GM23338 (cell line): ENCODE measurements around the gene RBM19. TPM values are rescaled to one million over a fixed set of nuclear protein-coding genes. Genes with fewer than 3 reads are reported as not detected.

Experiments
- ATAC-seq: fragments of 200-7000 bp; cut with Tn5 transposase; 3 replicates; pipeline ENCODE4 v1.9.1; 2020
- DNase-seq: peaks from one replicate; pipeline ENCODE4 v3.0.0-alpha.2; 2015; ENCODE audit warnings: low spot score
- H2AFZ ChIP-seq: fragments of 200-600 bp; sonication (generic); 2 replicates; pipeline ENCODE4 v1.8.0; 2016; ENCODE audit warnings: antibody characterized with exemption, mild to moderate bottlenecking, moderate library complexity
- H3F3A ChIP-seq: fragments of 200-600 bp; sonication (generic); replicated peaks from 2 replicates; pipeline ENCODE4 v1.8.0; 2017; ENCODE audit warnings: antibody characterized with exemption, mixed run types, low read depth
- H3K27ac ChIP-seq: fragments of 200-600 bp; sonication (generic); 2 replicates; pipeline ENCODE4 v1.6.1; 2016; ENCODE audit warnings: low read depth
- H3K27me3 ChIP-seq: fragments of 200-600 bp; sonication (generic); 2 replicates; pipeline ENCODE4 v1.8.0; 2016; ENCODE audit warnings: mild to moderate bottlenecking, mixed run types, moderate library complexity; ENCODE audit not compliant: insufficient read depth
- H3K36me3 ChIP-seq: fragments of 200-600 bp; sonication (generic); 2 replicates; pipeline ENCODE4 v1.8.0; 2016; ENCODE audit warnings: mild to moderate bottlenecking; ENCODE audit not compliant: insufficient read depth
- H3K4me1 ChIP-seq: fragments of 200-600 bp; sonication (generic); 2 replicates; pipeline ENCODE4 v1.8.0; 2016; ENCODE audit warnings: mild to moderate bottlenecking, moderate library complexity; ENCODE audit not compliant: insufficient read depth
- H3K4me2 ChIP-seq: fragments of 200-600 bp; sonication (generic); 2 replicates; pipeline ENCODE4 v1.7.1; 2017; ENCODE audit warnings: mixed run types
- H3K4me3 ChIP-seq: fragments of 200-600 bp; sonication (generic); 2 replicates; pipeline ENCODE4 v1.6.1; 2016; ENCODE audit warnings: mixed run types
- H3K79me2 ChIP-seq: fragments of 200-600 bp; sonication (generic); replicated peaks from 2 replicates; pipeline ENCODE4 v1.8.0; 2017; ENCODE audit warnings: mild to moderate bottlenecking; ENCODE audit not compliant: insufficient read depth
- H3K9me2 ChIP-seq: fragments of 200-600 bp; sonication (generic); 2 replicates; pipeline ENCODE4 v1.8.0; 2017; ENCODE audit not compliant: insufficient read depth
- H4K20me1 ChIP-seq: fragments of 200-600 bp; sonication (generic); replicated peaks from 2 replicates; pipeline ENCODE4 v1.8.0; 2017; ENCODE audit warnings: mild to moderate bottlenecking; ENCODE audit not compliant: insufficient read depth
- H3K27ac Mint-ChIP-seq: 2 replicates; pipeline ENCODE4 v1.8.0; 2020; ENCODE audit warnings: inconsistent platforms, mild to moderate bottlenecking, moderate library complexity, mixed read lengths
- H3K27me3 Mint-ChIP-seq: 3 replicates; pipeline ENCODE4 v1.8.0; 2022; ENCODE audit warnings: low read depth, mild to moderate bottlenecking, moderate library complexity, mixed read lengths, inconsistent platforms; ENCODE audit not compliant: insufficient read depth, poor library complexity
- H3K36me3 Mint-ChIP-seq: 3 replicates; pipeline ENCODE4 v1.8.0; 2021; ENCODE audit warnings: low read depth, mild to moderate bottlenecking, inconsistent platforms, moderate library complexity, mixed read lengths
- H3K4me1 Mint-ChIP-seq: 3 replicates; pipeline ENCODE4 v1.8.0; 2020; ENCODE audit warnings: mild to moderate bottlenecking, inconsistent platforms, mixed read lengths
- H3K4me3 Mint-ChIP-seq: 3 replicates; pipeline ENCODE4 v1.8.0; 2021; ENCODE audit warnings: moderate library complexity, mild to moderate bottlenecking, inconsistent platforms, mixed read lengths
- H3K9me3 Mint-ChIP-seq: 3 replicates; pipeline ENCODE4 v1.8.0; 2020; ENCODE audit warnings: moderate library complexity, mild to moderate bottlenecking, inconsistent platforms, mixed read lengths
- CREB1 ChIP-seq: fragments of 250-450 bp; sonication (Bioruptor Pico); IDR thresholded peaks from 2 replicates; pipeline ENCODE4 v1.5.0; 2020; ENCODE audit warnings: low read depth, mild to moderate bottlenecking, moderate library complexity
- CTCF ChIP-seq, 2 experiments: fragments of 200-600 bp in 1 of 2; sonication (generic) in 1 of 2; conservative IDR thresholded peaks; 2 replicates each; pipeline versions ENCODE4 v1.5.1 to v1.6.1; 2016 to 2017; ENCODE audit warnings: antibody characterized with exemption in 2 of 2, low read depth in 2 of 2, mild to moderate bottlenecking in 2 of 2, moderate library complexity in 1 of 2
- ETS1 ChIP-seq: IDR thresholded peaks from 2 replicates; pipeline ENCODE4 v1.6.1; 2016; ENCODE audit warnings: antibody characterized with exemption
- EZH2 ChIP-seq: fragments of 200-600 bp; sonication (generic); IDR thresholded peaks from one replicate; pipeline ENCODE4 v1.8.0; 2017; ENCODE audit warnings: antibody characterized with exemption, mild to moderate bottlenecking, low read depth; ENCODE audit not compliant: unreplicated experiment
- EZH2phosphoT487 ChIP-seq: fragments of 200-600 bp; sonication (generic); IDR thresholded peaks from one replicate; pipeline ENCODE4 v1.8.1; 2018; ENCODE audit warnings: antibody characterized with exemption; ENCODE audit not compliant: unreplicated experiment
- JUNB ChIP-seq: IDR thresholded peaks from one replicate; pipeline ENCODE4 v1.6.1; 2016; ENCODE audit warnings: antibody characterized with exemption; ENCODE audit not compliant: unreplicated experiment
- NANOG ChIP-seq: IDR thresholded peaks from 2 replicates; pipeline ENCODE4 v1.6.1; 2016; ENCODE audit warnings: antibody characterized with exemption, borderline replicate concordance
- POLR2AphosphoS5 ChIP-seq: IDR thresholded peaks from 2 replicates; pipeline ENCODE4 v1.6.1; 2016; ENCODE audit warnings: antibody characterized with exemption, low read depth
- REST ChIP-seq: IDR thresholded peaks from one replicate; pipeline ENCODE4 v1.6.1; 2018; ENCODE audit warnings: antibody characterized with exemption; ENCODE audit not compliant: unreplicated experiment
- STAT1 ChIP-seq: IDR thresholded peaks from one replicate; pipeline ENCODE4 v1.6.1; 2016; ENCODE audit warnings: antibody characterized with exemption; ENCODE audit not compliant: unreplicated experiment
- ZNF114 ChIP-seq: fragments of 250-450 bp; sonication (Bioruptor Pico); IDR thresholded peaks from 2 replicates; pipeline ENCODE4 v1.5.0; 2020; ENCODE audit warnings: mild to moderate bottlenecking, moderate library complexity
- ZNF331 ChIP-seq: fragments of 250-450 bp; sonication (Bioruptor Pico); IDR thresholded peaks from 2 replicates; pipeline ENCODE4 v1.5.0; 2020; ENCODE audit warnings: low read depth, mild to moderate bottlenecking, moderate library complexity
- ZNF462 ChIP-seq: fragments of 250-450 bp; sonication (Bioruptor Pico); IDR thresholded peaks from 2 replicates; pipeline ENCODE4 v1.5.0; 2020; ENCODE audit warnings: mild to moderate bottlenecking, moderate library complexity
- polyA plus RNA-seq: library from polyadenylated mRNA; unstranded; fragments of >200 nt; fragmentation: Nextera tagmentation; extraction: Ambion mirVana; gene quantifications from 2 replicates; pipeline ENCODE4 v1.2.1, GENCODE V29; 2016
- total RNA-seq: library from RNA; depleted of rRNA; stranded (reverse); fragments of >200 nt; shearing (Covaris generic); gene quantifications from 2 replicates; pipeline ENCODE4 v1.2.3, GENCODE V29; 2014

Gene RBM19
- total and polyA plus RNA-seq, 2 experiments from 2014 or later: 43.4 to 56.7 TPM

GRCh38 chr12:113818283-113818682, 147.8 kb downstream of the RBM19 start:
- ATAC-seq (no peak), DNase-seq (no peak)
- Mint-ChIP-seq H3K36me3 (peaks cover 2% of the 10 kb centered on the region; the same call in 1 of the 3 replicates), H3K27me3 (peaks cover 25% of the 10 kb centered on the region), H3K4me1 (peaks cover 11% of the 10 kb centered on the region), H3K4me3 (no peak overlapping the region), H3K27ac (no peak overlapping the region), H3K9me3 (no peaks in the 10 kb centered on the region)
- Histone ChIP-seq H3K79me2 (no peaks in the 10 kb centered on the region), H3K4me3 (no peak overlapping the region), H3K4me1 (no peaks in the 10 kb centered on the region), H3K27ac (no peak overlapping the region), H3K9me2 (no peaks in the 10 kb centered on the region), H4K20me1 (no peaks in the 10 kb centered on the region; the same call in none of the 2 replicates), H3K27me3 (no peaks in the 10 kb centered on the region), H3F3A (no peaks in the 10 kb centered on the region), H3K36me3 (no peaks in the 10 kb centered on the region), H2AFZ (no peak overlapping the region), H3K4me2 (no peak overlapping the region)
- no peak for TF ChIP-seq CTCF (conservative IDR thresholded peaks at IDR 0.05; ENCODE audit: low read depth in 2 of 2)
- TF ChIP-seq POLR2AphosphoS5: no peak
- TF ChIP-seq ETS1: no peak
- no peak for TF ChIP-seq ZNF331 (CRISPR knock-in tag)
- TF ChIP-seq CREB1 (CRISPR knock-in tag): no peak
- no peak for TF ChIP-seq NANOG
- no peak for TF ChIP-seq STAT1
- TF ChIP-seq ZNF462: no peak
- no peak for TF ChIP-seq ZNF114
- TF ChIP-seq EZH2phosphoT487: no peak
- no peak for TF ChIP-seq REST
- no peak for TF ChIP-seq EZH2
- TF ChIP-seq JUNB: no peak
